Measurements from ENCODE around the gene C2CD3. TPM values are rescaled to one million over a fixed set of nuclear protein-coding genes. Genes with fewer than 3 reads are reported as not detected.

C2CD3 gene
- total and polyA plus RNA-seq, 2 of the 4 experiments (the other 2 are of a cell fraction), result 11.1 to 19.2 TPM

GRCh38 chr11:74044538-74044937, 126.3 kb downstream of the C2CD3 start:
- Histone ChIP-seq H3K9me1 (ENCODE audit: insufficient read depth, low read length) (peaks cover 4% of the 10 kb centered on the region), H3K23ac (ENCODE audit: low read depth, low read length) (no peak overlapping the region), H4K20me1 (ENCODE audit: insufficient read depth, low read length) (no peaks in the 10 kb centered on the region), H2AFZ (replicated peaks; ENCODE audit: low read length, poor library complexity) (no peak overlapping the region), H3K56ac (ENCODE audit: extremely low read depth, insufficient read depth, low read length) (no peak overlapping the region), H3K18ac (ENCODE audit: low read depth, low read length) (no peak overlapping the region), H2AK5ac (ENCODE audit: low read depth, low read length) (no peak overlapping the region), H3K4ac (ENCODE audit: low read depth, low read length) (no peak overlapping the region), H2BK15ac (ENCODE audit: low read depth, low read length) (no peak overlapping the region), H2BK120ac (ENCODE audit: low read depth, low read length) (no peak overlapping the region), H3K9me3 (ENCODE audit: control insufficient read depth, insufficient read depth, low read length) (no peaks in the 10 kb centered on the region), H2BK20ac (ENCODE audit: low read depth, low read length) (no peak overlapping the region), H3K27me3 (ENCODE audit: control insufficient read depth, insufficient read depth, low read length) (no peaks in the 10 kb centered on the region), H3K4me2 (ENCODE audit: low read depth, low read length) (no peak overlapping the region), H2AK9ac (replicated peaks; ENCODE audit: low read depth, low read length, poor library complexity) (no peak overlapping the region), H4K91ac (ENCODE audit: insufficient read depth, low read depth, low read length) (no peak overlapping the region), H2BK5ac (ENCODE audit: low read depth, low read length, poor library complexity, severe bottlenecking) (no peak overlapping the region), H3K79me1 (ENCODE audit: low read depth in 1 of 2, low read length in 2 of 2) (no peaks in the 10 kb centered on the region), H3K36me3 (ENCODE audit: control insufficient read depth, insufficient read depth, low read length) (peaks cover 13% of the 10 kb centered on the region), H4K8ac (ENCODE audit: low read depth in 2 of 2, low read length in 2 of 2) (no peak overlapping the region), H3K4me1 (ENCODE audit: control insufficient read depth, insufficient read depth, low read length) (peaks cover 4% of the 10 kb centered on the region), H3K14ac (replicated peaks; ENCODE audit: low read depth, low read length) (no peak overlapping the region), H3K9ac (ENCODE audit: low read depth, low read length) (no peak overlapping the region), H3K4me3 (ENCODE audit: insufficient read depth, low read depth, low read length) (no peak overlapping the region), H3K27ac (ENCODE audit: insufficient read depth, low read length) (no peak overlapping the region), H4K5ac (ENCODE audit: low read depth, low read length) (no peak overlapping the region)
- DNase-seq, result no peak
- no peak for ATAC-seq (ENCODE audit: low read depth)
- dilution Hi-C loops (cut with HindIII; ENCODE audit: low sequenced_read_pairs, unreplicated experiment), result no loop called here
- in situ Hi-C loops (cut with MboI; ENCODE audit: low sequenced_read_pairs), result no loop called here
- ChIA-PET POLR2A (ENCODE audit: unreplicated experiment) (no interaction called here), CTCF (interaction anchor here (0.8 kb wide), 1 partner anchor 13 kb away, joined by 3 read pairs; no protein-coding TSS in a partner anchor)
- WGBS, 2 experiments (ENCODE audit: extremely low coverage in 2 of 2, insufficient read length in 1 of 2), result no CpG with 5 or more reads among the region's 2 CpGs
- BruUV-seq (replicated peaks), result no TSS peak
- TF ChIP-seq BHLHE40 (IDR thresholded peaks at IDR 0.05; ENCODE audit: low read depth, low read length), result no peak
- TF ChIP-seq, protein P1, sequence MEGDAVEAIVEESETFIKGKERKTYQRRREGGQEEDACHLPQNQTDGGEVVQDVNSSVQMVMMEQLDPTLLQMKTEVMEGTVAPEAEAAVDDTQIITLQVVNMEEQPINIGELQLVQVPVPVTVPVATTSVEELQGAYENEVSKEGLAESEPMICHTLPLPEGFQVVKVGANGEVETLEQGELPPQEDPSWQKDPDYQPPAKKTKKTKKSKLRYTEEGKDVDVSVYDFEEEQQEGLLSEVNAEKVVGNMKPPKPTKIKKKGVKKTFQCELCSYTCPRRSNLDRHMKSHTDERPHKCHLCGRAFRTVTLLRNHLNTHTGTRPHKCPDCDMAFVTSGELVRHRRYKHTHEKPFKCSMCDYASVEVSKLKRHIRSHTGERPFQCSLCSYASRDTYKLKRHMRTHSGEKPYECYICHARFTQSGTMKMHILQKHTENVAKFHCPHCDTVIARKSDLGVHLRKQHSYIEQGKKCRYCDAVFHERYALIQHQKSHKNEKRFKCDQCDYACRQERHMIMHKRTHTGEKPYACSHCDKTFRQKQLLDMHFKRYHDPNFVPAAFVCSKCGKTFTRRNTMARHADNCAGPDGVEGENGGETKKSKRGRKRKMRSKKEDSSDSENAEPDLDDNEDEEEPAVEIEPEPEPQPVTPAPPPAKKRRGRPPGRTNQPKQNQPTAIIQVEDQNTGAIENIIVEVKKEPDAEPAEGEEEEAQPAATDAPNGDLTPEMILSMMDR (conservative IDR thresholded peaks at IDR 0.05; ENCODE audit: low read depth, low read length), result no peak
- TF ChIP-seq NFE2L2 (IDR thresholded peaks at IDR 0.05; ENCODE audit: low read depth, low read length), result no peak
- no peak for TF ChIP-seq USF2 (IDR thresholded peaks at IDR 0.05; ENCODE audit: low read depth, low read length)
- TF ChIP-seq MAZ (IDR thresholded peaks at IDR 0.05; ENCODE audit: borderline replicate concordance, low read depth, low read length), result no peak
- TF ChIP-seq SMC3 (IDR thresholded peaks at IDR 0.05; ENCODE audit: low read depth, low read length), result no peak
- no peak for TF ChIP-seq CEBPB (IDR thresholded peaks at IDR 0.05; ENCODE audit: low read depth, low read length)
- TF ChIP-seq POLR2A (IDR thresholded peaks at IDR 0.05; ENCODE audit: low read depth, low read length), result no peak
- no peak for TF ChIP-seq FOS (IDR thresholded peaks at IDR 0.05; ENCODE audit: low read depth, low read length)
- no peak for TF ChIP-seq RFX5 (IDR thresholded peaks at IDR 0.05; ENCODE audit: low read depth, low read length)
- no peak for TF ChIP-seq MXI1 (IDR thresholded peaks at IDR 0.05; ENCODE audit: borderline replicate concordance, low read depth, low read length)
- TF ChIP-seq MAFK (IDR thresholded peaks at IDR 0.05; ENCODE audit: low read depth, low read length), result no peak
- TF ChIP-seq CHD1 (IDR thresholded peaks at IDR 0.05; ENCODE audit: low read depth, low read length), result no peak
- TF ChIP-seq RAD21 (IDR thresholded peaks at IDR 0.05; ENCODE audit: low read length), result no peak
- intact Hi-C loops (cut with micrococcal nuclease), result no loop called here
